Mesendoderm (in vitro differentiated cells): ENCODE measurements around the gene TRAF7.

ENCODE experiments used
- DNase-seq: peaks from one replicate; pipeline ENCODE4 v3.0.0; 2013
- H2AK5ac ChIP-seq: 2 replicates; pipeline ENCODE4 v1.6.1; 2013; ENCODE audit warnings: low read length, inconsistent platforms
- H2BK120ac ChIP-seq: 2 replicates; pipeline ENCODE4 v1.6.1; 2013; ENCODE audit warnings: low read depth, mild to moderate bottlenecking, low read length, moderate library complexity, mixed read lengths
- H2BK15ac ChIP-seq: replicated peaks from 2 replicates; pipeline ENCODE4 v1.6.1; 2013; ENCODE audit warnings: low read depth, mild to moderate bottlenecking, moderate library complexity
- H2BK5ac ChIP-seq: 2 replicates; pipeline ENCODE4 v1.6.1; 2013; ENCODE audit warnings: low read length, inconsistent platforms
- H3K18ac ChIP-seq: 2 replicates; pipeline ENCODE4 v1.6.1; 2013; ENCODE audit warnings: mild to moderate bottlenecking, low read length, mixed read lengths
- H3K23ac ChIP-seq: one replicate; pipeline ENCODE4 v1.6.1; 2013; ENCODE audit warnings: low read length
- H3K27ac ChIP-seq: 2 replicates; pipeline ENCODE4 v1.5.1; 2013; ENCODE audit warnings: low read depth, mild to moderate bottlenecking, inconsistent platforms, low read length, moderate library complexity
- H3K27me3 ChIP-seq: 2 replicates; pipeline ENCODE4 v1.6.1; 2013; ENCODE audit warnings: low read length, control low read depth, mild to moderate bottlenecking, inconsistent platforms; ENCODE audit not compliant: insufficient read depth, poor library complexity
- H3K36me3 ChIP-seq: 2 replicates; pipeline ENCODE4 v1.6.1; 2013; ENCODE audit warnings: low read length, inconsistent platforms; ENCODE audit not compliant: control insufficient read depth, insufficient read depth
- H3K4ac ChIP-seq: one replicate; pipeline ENCODE4 v1.6.1; 2013; ENCODE audit warnings: low read depth, mild to moderate bottlenecking, low read length, moderate library complexity
- H3K4me1 ChIP-seq: 2 replicates; pipeline ENCODE4 v1.6.1; 2013; ENCODE audit warnings: low read depth, low read length, inconsistent platforms; ENCODE audit not compliant: control insufficient read depth
- H3K4me2 ChIP-seq: 2 replicates; pipeline ENCODE4 v1.6.1; 2013; ENCODE audit warnings: low read length
- H3K4me3 ChIP-seq: 2 replicates; pipeline ENCODE4 v1.5.1; 2013; ENCODE audit warnings: mild to moderate bottlenecking, low read length
- H3K56ac ChIP-seq: one replicate; pipeline ENCODE4 v1.6.1; 2013; ENCODE audit warnings: low read length
- H3K79me1 ChIP-seq: 2 replicates; pipeline ENCODE4 v1.6.1; 2013; ENCODE audit warnings: low read length, inconsistent platforms
- H3K79me2 ChIP-seq: 2 replicates; pipeline ENCODE4 v1.6.1; 2013; ENCODE audit warnings: mild to moderate bottlenecking, low read length; ENCODE audit not compliant: control insufficient read depth, insufficient read depth
- H3K9ac ChIP-seq: 2 replicates; pipeline ENCODE4 v1.6.1; 2013; ENCODE audit warnings: low read length, inconsistent platforms
- H4K5ac ChIP-seq: one replicate; pipeline ENCODE4 v1.6.1; 2013; ENCODE audit warnings: low read length
- H4K8ac ChIP-seq: one replicate; pipeline ENCODE4 v1.6.1; 2013; ENCODE audit warnings: low read depth, mild to moderate bottlenecking, control low read depth, low read length, moderate library complexity
- WGBS: extraction: QIAGEN DNeasy Blood & Tissue Kit; methylation state at CpG from one replicate; pipeline ENCODE4 v1.1.7; 2013; ENCODE audit warnings: low lambda C conversion rate, missing lambda C conversion rate; ENCODE audit not compliant: insufficient coverage; ENCODE audit errors: extremely low coverage; 5-methylcytosine and 5-hydroxymethylcytosine counted together

Gene TRAF7

GRCh38 chr16:2147378-2147777, 8.2 kb upstream of the TRAF7 start:
- H3K9ac ChIP-seq: no peak overlapping the region
- no peak overlapping the region for H3K56ac ChIP-seq
- peaks cover under 1% of the 10 kb centered on the region for H3K79me2 ChIP-seq
- no peak overlapping the region for H3K4me2 ChIP-seq
- H3K4ac ChIP-seq: no peak overlapping the region
- no peak overlapping the region for H3K23ac ChIP-seq
- no CpG with 5 or more reads among the region's 6 CpGs for WGBS
- no peak overlapping the region for H2AK5ac ChIP-seq
- peaks cover 8% of the 10 kb centered on the region for H3K4me1 ChIP-seq
- no peak overlapping the region for H2BK5ac ChIP-seq
- H2BK120ac ChIP-seq: no peak overlapping the region
- no peak overlapping the region for H4K5ac ChIP-seq
- H3K79me1 ChIP-seq: peaks cover 3% of the 10 kb centered on the region
- no peaks in the 10 kb centered on the region for H3K27me3 ChIP-seq
- H3K4me3 ChIP-seq: no peak overlapping the region
- H2BK15ac ChIP-seq: no peak overlapping the region
- no peak for DNase-seq
- H3K27ac ChIP-seq: no peak overlapping the region
- H4K8ac ChIP-seq: no peak overlapping the region
- peaks cover 3% of the 10 kb centered on the region for H3K36me3 ChIP-seq
- H3K18ac ChIP-seq: no peak overlapping the region

DNA sequence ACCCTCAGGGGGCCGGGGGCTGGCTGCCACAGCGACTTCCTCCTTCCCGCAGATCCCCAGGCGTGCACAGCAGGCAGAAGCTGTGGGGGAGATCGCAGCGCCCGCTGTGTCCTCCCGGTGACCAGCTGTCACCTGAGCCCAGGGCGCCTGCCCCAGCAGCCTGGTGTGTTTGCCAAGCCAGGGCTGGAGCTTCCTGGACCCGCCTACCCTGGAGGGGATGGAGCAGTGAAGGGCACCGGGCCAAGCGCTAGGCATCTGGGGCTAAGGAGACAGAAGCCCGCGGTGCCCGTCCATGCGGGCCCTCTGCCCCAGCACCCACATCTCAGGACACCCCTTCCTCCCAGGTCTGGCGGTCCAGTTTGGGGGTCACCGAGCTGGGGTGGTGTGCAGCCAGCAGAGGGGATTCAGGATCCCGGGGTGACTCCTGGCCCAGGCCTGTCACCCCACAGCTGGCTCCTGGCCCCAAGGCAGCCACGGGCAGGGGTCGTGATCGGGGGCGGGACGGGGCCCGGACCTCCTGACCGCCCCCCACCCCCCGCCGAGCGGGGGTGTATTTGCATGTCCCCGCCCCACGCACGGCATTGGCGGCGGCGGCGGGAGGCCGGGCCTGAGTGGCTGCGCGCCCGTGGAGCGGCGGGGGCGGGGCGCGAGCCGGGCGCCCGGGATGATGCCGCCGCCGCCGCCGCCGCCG, 7.5 kb upstream of the TRAF7 start, which contains the start of gene RAB26:
TSS of gene RAB26 (plus strand) at position 645 of the 691 bp plus-strand sequence. CDS start 159 bp downstream, outside the sequence.
- Histone ChIP-seq H3K4ac (peak within 1 kb of the TSS; percentile 5), H3K23ac (peak within 1 kb of the TSS; percentile 74), H3K4me3 (peak within 1 kb of the TSS; percentile 39), H2BK5ac (no peak within 1 kb of the TSS), H2AK5ac (no peak within 1 kb of the TSS), H3K18ac (peak within 1 kb of the TSS; percentile 10), H3K56ac (peak within 1 kb of the TSS; percentile 81), H3K27me3 (no peaks in the 10 kb centered on the region), H3K4me1 (peaks cover 8% of the 10 kb centered on the region), H3K27ac (no peak within 1 kb of the TSS), H3K9ac (peak within 1 kb of the TSS; percentile 68), H3K79me1 (peaks cover 7% of the 10 kb centered on the region), H3K36me3 (peaks cover 8% of the 10 kb centered on the region), H3K79me2 (peaks cover 8% of the 10 kb centered on the region), H3K4me2 (peak within 1 kb of the TSS; percentile 84), H2BK15ac (no peak within 1 kb of the TSS), H2BK120ac (no peak within 1 kb of the TSS), H4K8ac (no peak within 1 kb of the TSS), H4K5ac (no peak within 1 kb of the TSS)
- DNase-seq: peak; percentile 86
- no CpG with 5 or more reads among the region's 55 CpGs for WGBS

DNA sequence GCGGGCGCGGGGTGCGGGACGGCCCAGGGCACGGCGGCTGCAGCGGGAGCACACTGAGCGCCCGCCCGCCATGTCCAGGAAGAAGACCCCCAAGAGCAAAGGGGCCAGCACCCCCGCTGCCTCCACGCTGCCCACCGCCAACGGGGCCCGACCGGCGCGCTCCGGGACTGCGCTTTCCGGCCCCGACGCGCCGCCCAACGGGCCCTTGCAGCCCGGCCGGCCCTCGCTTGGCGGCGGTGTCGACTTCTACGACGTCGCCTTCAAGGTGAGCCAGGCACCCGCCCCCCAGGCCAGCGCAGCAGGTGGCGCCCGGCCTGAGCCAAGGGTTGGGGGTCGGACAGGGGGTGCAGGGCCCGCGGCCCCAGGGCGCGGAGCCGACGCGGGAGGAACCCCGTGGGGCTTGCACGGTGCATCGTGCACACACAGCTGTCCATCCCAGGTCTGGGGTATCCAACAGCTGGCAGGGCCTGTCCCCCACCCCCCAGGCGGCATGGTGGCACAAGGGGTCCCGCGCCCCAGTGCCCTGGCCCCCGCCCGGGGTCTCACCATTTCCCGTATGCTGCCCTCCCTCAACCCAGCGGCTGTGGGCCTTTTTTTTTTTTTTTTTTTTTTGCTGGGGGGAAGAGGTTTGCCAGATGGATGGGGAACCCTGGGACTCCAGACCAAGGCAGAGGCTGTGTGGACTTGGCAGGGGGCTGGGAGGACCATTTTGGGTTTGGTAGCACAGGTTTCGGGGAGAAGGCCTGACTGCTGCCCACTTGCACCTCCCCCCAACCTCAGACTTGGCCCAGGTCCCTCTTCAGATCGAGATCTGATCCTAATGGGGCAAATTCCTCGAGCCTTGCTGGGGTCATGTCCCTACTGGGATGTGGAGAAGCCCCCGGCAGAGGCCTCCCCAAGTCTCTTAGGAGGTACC, 6.6 kb upstream of the TRAF7 start:
- H4K8ac ChIP-seq: no peak overlapping the region
- peak overlapping the region; percentile 5 for H3K4ac ChIP-seq
- peaks cover 16% of the 10 kb centered on the region for H3K79me2 ChIP-seq
- peak overlapping the region; percentile 79 for H3K56ac ChIP-seq
- H2BK5ac ChIP-seq: no peak overlapping the region
- no CpG with 5 or more reads among the region's 62 CpGs for WGBS
- H3K18ac ChIP-seq: peak overlapping the region; percentile 10
- H3K36me3 ChIP-seq: peaks cover 10% of the 10 kb centered on the region
- H2BK120ac ChIP-seq: no peak overlapping the region
- H3K27ac ChIP-seq: no peak overlapping the region
- peaks cover 8% of the 10 kb centered on the region for H3K4me1 ChIP-seq
- H2AK5ac ChIP-seq: no peak overlapping the region
- peak; percentile 36 for DNase-seq
- peaks cover 10% of the 10 kb centered on the region for H3K79me1 ChIP-seq
- no peak overlapping the region for H4K5ac ChIP-seq
- peak overlapping the region; percentile 68 for H3K9ac ChIP-seq
- peak overlapping the region; percentile 71 for H3K4me2 ChIP-seq
- peak overlapping the region; percentile 6 for H3K4me3 ChIP-seq
- H3K27me3 ChIP-seq: no peaks in the 10 kb centered on the region
- H3K23ac ChIP-seq: peak overlapping the region; percentile 74
- H2BK15ac ChIP-seq: no peak overlapping the region

DNA sequence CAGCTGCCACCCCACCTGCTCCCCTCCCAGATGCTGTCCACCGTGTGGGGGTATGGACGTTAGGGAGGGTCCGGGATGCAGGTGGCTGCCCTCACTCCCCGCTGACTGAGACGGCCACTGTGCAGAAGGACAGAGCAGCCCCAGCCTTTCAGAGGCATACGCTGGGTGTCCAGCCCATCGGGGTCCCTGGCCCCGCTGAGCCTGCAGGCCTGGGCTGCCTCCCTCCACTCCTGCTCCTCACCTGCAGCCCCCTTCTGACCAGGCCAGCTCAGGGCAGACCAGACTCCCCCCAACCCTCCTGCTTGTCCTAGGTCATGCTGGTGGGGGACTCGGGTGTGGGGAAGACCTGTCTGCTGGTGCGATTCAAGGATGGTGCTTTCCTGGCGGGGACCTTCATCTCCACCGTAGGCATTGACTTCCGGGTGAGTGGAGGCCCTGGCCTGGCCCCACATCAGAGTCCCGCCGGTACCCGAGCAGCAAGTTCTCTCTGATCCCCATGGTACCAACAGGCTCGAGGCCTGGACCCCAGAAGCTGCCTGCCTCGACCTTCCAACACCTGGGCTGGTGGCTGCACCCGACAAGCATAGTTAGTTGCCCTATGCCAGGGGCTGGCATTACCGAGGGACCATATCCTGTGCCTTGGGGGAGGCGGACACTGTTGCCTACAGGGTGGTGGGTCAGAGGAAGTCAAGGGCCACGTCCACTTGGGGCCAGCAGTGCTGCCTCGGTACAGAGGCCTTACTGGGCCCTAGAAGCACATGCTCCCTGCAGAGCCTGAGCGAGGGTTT, 5.8 kb upstream of the TRAF7 start:
- Histone ChIP-seq H4K8ac (no peak overlapping the region), H3K79me2 (peaks cover 24% of the 10 kb centered on the region), H2BK15ac (no peak overlapping the region), H3K23ac (no peak overlapping the region), H2BK120ac (no peak overlapping the region), H2BK5ac (no peak overlapping the region), H3K4me2 (peak overlapping the region; percentile 71), H3K79me1 (peaks cover 10% of the 10 kb centered on the region), H2AK5ac (no peak overlapping the region), H3K4me3 (no peak overlapping the region), H3K18ac (no peak overlapping the region), H3K9ac (peak overlapping the region; percentile 68), H3K27me3 (no peaks in the 10 kb centered on the region), H3K4me1 (peaks cover 8% of the 10 kb centered on the region), H4K5ac (no peak overlapping the region), H3K27ac (peak overlapping the region; percentile 45), H3K4ac (no peak overlapping the region), H3K56ac (peak overlapping the region; percentile 79), H3K36me3 (peaks cover 12% of the 10 kb centered on the region)
- DNase-seq: peak; percentile 70
- no CpG with 5 or more reads among the region's 24 CpGs for WGBS

- H2BK15ac ChIP-seq: no peak overlapping the region
- H4K8ac ChIP-seq: no peak overlapping the region
- H4K5ac ChIP-seq: no peak overlapping the region
- H3K79me1 ChIP-seq: peaks cover 10% of the 10 kb centered on the region
- H3K18ac ChIP-seq: no peak overlapping the region
- H3K79me2 ChIP-seq: peaks cover 28% of the 10 kb centered on the region
- peaks cover 12% of the 10 kb centered on the region for H3K36me3 ChIP-seq
- no peak overlapping the region for H2AK5ac ChIP-seq
- H3K27ac ChIP-seq: peak overlapping the region; percentile 45
- peak overlapping the region; percentile 46 for H3K9ac ChIP-seq
- H3K23ac ChIP-seq: no peak overlapping the region
- H3K27me3 ChIP-seq: no peaks in the 10 kb centered on the region
- H3K4me1 ChIP-seq: peaks cover 8% of the 10 kb centered on the region
- WGBS: no CpG with 5 or more reads among the region's 18 CpGs
- H3K56ac ChIP-seq: peak overlapping the region; percentile 87
- H2BK5ac ChIP-seq: no peak overlapping the region
- peak; percentile 94 for DNase-seq
- no peak overlapping the region for H3K4ac ChIP-seq
- H3K4me3 ChIP-seq: no peak overlapping the region
- H2BK120ac ChIP-seq: no peak overlapping the region
- peak overlapping the region; percentile 8 for H3K4me2 ChIP-seq
Observed at GRCh38 chr16:2150418-2151187, 5.0 kb upstream of the TRAF7 start.
